GM20000 (cell line): Measurements from ENCODE around the gene PLBD1.

Source experiments
- DNase-seq: peaks from one replicate; pipeline ENCODE4 v3.0.0; 2012; ENCODE audit warnings: low spot score
- CTCF ChIP-seq: IDR thresholded peaks from 2 replicates; pipeline ENCODE4 v1.5.1; 2012; ENCODE audit warnings: mild to moderate bottlenecking, control low read depth; ENCODE audit errors: extremely low read depth, missing control alignments

PLBD1 gene

GRCh38 chr12:14567351-14568162 is at the start of gene PLBD1:
Gene PLBD1, minus strand, starts transcription at chr12:14567883. Its CDS starts 187 bp downstream, at chr12:14567696.
- no peak for TF ChIP-seq CTCF
- peak; percentile 54 for DNase-seq

GRCh38 chr12:14614704-14615121 is 47.0 kb upstream of the PLBD1 start:
- peak; percentile 30 for DNase-seq
- TF ChIP-seq CTCF, result no peak

- DNase-seq, result peak; percentile 68
Observed at GRCh38 chr12:14613718-14614117, 46.0 kb upstream of the PLBD1 start.

GRCh38 chr12:14612898-14613445 is 45.3 kb upstream of the PLBD1 start:
- TF ChIP-seq CTCF, result no peak
- no peak for DNase-seq

More at GRCh38 chr12:14613718-14614117, 46.0 kb upstream of the PLBD1 start:
- no peak for TF ChIP-seq CTCF

GRCh38 chr12:14612250-14612649 is 44.6 kb upstream of the PLBD1 start:
- DNase-seq, result no peak

GRCh38 chr12:14611640-14612203 is 44.0 kb upstream of the PLBD1 start:
- no peak for TF ChIP-seq CTCF
- no peak for DNase-seq

More at GRCh38 chr12:14612250-14612649, 44.6 kb upstream of the PLBD1 start:
- TF ChIP-seq CTCF, result no peak

- no peak for TF ChIP-seq CTCF
- no peak for DNase-seq
Observed at GRCh38 chr12:14607568-14607967, 39.9 kb upstream of the PLBD1 start.
